ENCODE measurements around the gene MANEAL. TPM values are rescaled to one million over a fixed set of nuclear protein-coding genes. Genes with fewer than 3 reads are reported as not detected.
A peak's percentile ranks its signal among the peaks of the same experiment; 100 is the strongest.

MANEAL gene
- total and polyA plus RNA-seq, 2 of the 13 experiments (the other 11 are each of a cell fraction or from before 2014, with no cell fraction given) = 20.8 to 26.4 TPM

GRCh38 chr1:37764414-37764825, 29.2 kb upstream of the MANEAL start (continued):
- peak; percentile 55; the same call in 1 of the 2 replicates for TF ChIP-seq ZNF609 (CRISPR knock-in tag; IDR thresholded peaks at IDR 0.05; ENCODE audit: borderline replicate concordance)
- TF ChIP-seq ZNF691 (CRISPR knock-in tag; IDR thresholded peaks at IDR 0.05; ENCODE audit: borderline replicate concordance, low read depth) = peak; percentile 79; the same call in 1 of the 2 replicates
- TF ChIP-seq ZNF614 (CRISPR knock-in tag; IDR thresholded peaks at IDR 0.05; ENCODE audit: borderline replicate concordance) = peak; percentile 98
- peak; percentile 100 for TF ChIP-seq ZNF557 (CRISPR knock-in tag; IDR thresholded peaks at IDR 0.05)
- peak; percentile 93 for TF ChIP-seq PRDM10 (CRISPR knock-in tag; IDR thresholded peaks at IDR 0.05; ENCODE audit: low read depth)
- no peak for TF ChIP-seq ZFP62 (CRISPR knock-in tag; IDR thresholded peaks at IDR 0.05)
- TF ChIP-seq MIER3 (CRISPR knock-in tag; IDR thresholded peaks at IDR 0.05; ENCODE audit: borderline replicate concordance) = peak; percentile 95; the same call in 1 of the 2 replicates
- TF ChIP-seq ZC3H4 (CRISPR knock-in tag; IDR thresholded peaks at IDR 0.05; ENCODE audit: borderline replicate concordance) = peak; percentile 98
- TF ChIP-seq HDAC2 (CRISPR knock-in tag; IDR thresholded peaks at IDR 0.05) = peak; percentile 92
- TF ChIP-seq SOX6 (IDR thresholded peaks at IDR 0.05) = no peak
- 0 out of 2 replicates have a peak, but pooled peaks have one; percentile 30 for TF ChIP-seq SOX6 (CRISPR knock-in tag; IDR thresholded peaks at IDR 0.05)
- peak; percentile 100 for TF ChIP-seq ZNF792 (CRISPR knock-in tag; IDR thresholded peaks at IDR 0.05)
- TF ChIP-seq ZNF580 (CRISPR knock-in tag; IDR thresholded peaks at IDR 0.05; ENCODE audit: borderline replicate concordance, low read depth) = peak; percentile 100
- peak; percentile 99 for TF ChIP-seq NR0B2 (CRISPR knock-in tag; IDR thresholded peaks at IDR 0.05)
- peak; percentile 65 for TF ChIP-seq NFYC (CRISPR knock-in tag; IDR thresholded peaks at IDR 0.05)
- no peak for TF ChIP-seq RAD51 (IDR thresholded peaks at IDR 0.05; ENCODE audit: borderline replicate concordance)
- TF ChIP-seq NFKBIZ (CRISPR knock-in tag; IDR thresholded peaks at IDR 0.05) = peak; percentile 98
- TF ChIP-seq ZNF543 (CRISPR knock-in tag; IDR thresholded peaks at IDR 0.05) = peak; percentile 98
- TF ChIP-seq ZNF33B (CRISPR knock-in tag; IDR thresholded peaks at IDR 0.05) = peak; percentile 85; the same call in 1 of the 2 replicates
- TF ChIP-seq HNRNPH1 (optimal IDR thresholded peaks at IDR 0.05; ENCODE audit: low read depth, low read length) = no peak
- TF ChIP-seq FOXK2 (IDR thresholded peaks at IDR 0.05) = no peak
- peak; percentile 96; the same call in 1 of the 2 replicates for TF ChIP-seq ZFP1 (CRISPR knock-in tag; IDR thresholded peaks at IDR 0.05)
- TF ChIP-seq XRCC5 (optimal IDR thresholded peaks at IDR 0.05; ENCODE audit: low read length) = no peak

Measured in HepG2 (cell line).